ENCODE measurements around the gene TNFRSF13B. TPM values are rescaled to one million over a fixed set of nuclear protein-coding genes. Genes with fewer than 3 reads are reported as not detected.
"Not testable (repeated sequence)": the region's sequence is repeated elsewhere in the genome, so short reads cannot be mapped to it uniquely, and the experiment has no call there.

TNFRSF13B gene
- total RNA-seq, 6 experiments from 2014 or later: not detected

- peaks cover 45% of the 10 kb centered on the region for H3K4me1 Mint-ChIP-seq (ENCODE audit: low read depth)
- H3K36me3 Mint-ChIP-seq (ENCODE audit: low read depth): no peaks in the 10 kb centered on the region
- DNase-seq: no peak
- no peak overlapping the region for H3K27ac Mint-ChIP-seq
- no peaks in the 10 kb centered on the region; the same call in 1 of the 2 replicates for H3K27me3 Mint-ChIP-seq (ENCODE audit: insufficient read depth)
- no peak overlapping the region for H3K4me3 Mint-ChIP-seq
- no peaks in the 10 kb centered on the region for H3K9me3 Mint-ChIP-seq
- no peak for TF ChIP-seq CTCF (IDR thresholded peaks at IDR 0.05)
Measured at GRCh38 chr17:16980813-16981731, 9.2 kb upstream of the TNFRSF13B start.

GRCh38 chr17:16980061-16980460 lies 8.1 kb upstream of the TNFRSF13B start:
- DNase-seq: no peak
- peaks cover 48% of the 10 kb centered on the region for H3K4me1 Mint-ChIP-seq (ENCODE audit: low read depth)
- TF ChIP-seq CTCF (IDR thresholded peaks at IDR 0.05): no peak
- no peak overlapping the region for H3K4me3 Mint-ChIP-seq
- H3K27me3 Mint-ChIP-seq (ENCODE audit: insufficient read depth): no peaks in the 10 kb centered on the region; the same call in none of the 2 replicates
- H3K27ac Mint-ChIP-seq: no peak overlapping the region
- H3K36me3 Mint-ChIP-seq (ENCODE audit: low read depth): no peaks in the 10 kb centered on the region
- H3K9me3 Mint-ChIP-seq: no peaks in the 10 kb centered on the region

- H3K4me3 Mint-ChIP-seq; H3K27me3 Mint-ChIP-seq (ENCODE audit: insufficient read depth); H3K27ac Mint-ChIP-seq; DNase-seq; H3K36me3 Mint-ChIP-seq (ENCODE audit: low read depth); H3K9me3 Mint-ChIP-seq: not testable (repeated sequence)
- H3K4me1 Mint-ChIP-seq (ENCODE audit: low read depth): peaks cover 48% of the 10 kb centered on the region
Measured at GRCh38 chr17:16979237-16979823, 7.4 kb upstream of the TNFRSF13B start.

GRCh38 chr17:16977932-16978331 lies 6.0 kb upstream of the TNFRSF13B start:
- no peaks in the 10 kb centered on the region for H3K36me3 Mint-ChIP-seq (ENCODE audit: low read depth)
- no peak for TF ChIP-seq CTCF (IDR thresholded peaks at IDR 0.05)
- peaks cover 7% of the 10 kb centered on the region for H3K27me3 Mint-ChIP-seq (ENCODE audit: insufficient read depth)
- H3K4me1 Mint-ChIP-seq (ENCODE audit: low read depth): peaks cover 48% of the 10 kb centered on the region
- no peaks in the 10 kb centered on the region for H3K9me3 Mint-ChIP-seq
- peak; percentile 43 for DNase-seq
- H3K27ac Mint-ChIP-seq: peak overlapping the region; percentile 35
- H3K4me3 Mint-ChIP-seq: peak overlapping the region; percentile 37

- peak; percentile 33; the same call in 1 of the 2 replicates for TF ChIP-seq CTCF (IDR thresholded peaks at IDR 0.05)
- H3K4me1 Mint-ChIP-seq (ENCODE audit: low read depth): peaks cover 48% of the 10 kb centered on the region
- H3K27me3 Mint-ChIP-seq (ENCODE audit: insufficient read depth): peaks cover 14% of the 10 kb centered on the region
- no peaks in the 10 kb centered on the region for H3K9me3 Mint-ChIP-seq
- no peak for DNase-seq
- H3K36me3 Mint-ChIP-seq (ENCODE audit: low read depth): no peaks in the 10 kb centered on the region
- H3K27ac Mint-ChIP-seq: no peak overlapping the region
- peak overlapping the region; percentile 46 for H3K4me3 Mint-ChIP-seq
Measured at GRCh38 chr17:16976725-16977550, 5.0 kb upstream of the TNFRSF13B start.

Measured in HFFc6 (cell line).